T-helper 1 cell (primary cell): ENCODE data around the gene PEAK1.

ENCODE experiments used
- DNase-seq, 5 donors: peaks; one replicate each; pipeline ENCODE4 v3.0.0-alpha.2; 2012 to 2020

Gene PEAK1

DNA sequence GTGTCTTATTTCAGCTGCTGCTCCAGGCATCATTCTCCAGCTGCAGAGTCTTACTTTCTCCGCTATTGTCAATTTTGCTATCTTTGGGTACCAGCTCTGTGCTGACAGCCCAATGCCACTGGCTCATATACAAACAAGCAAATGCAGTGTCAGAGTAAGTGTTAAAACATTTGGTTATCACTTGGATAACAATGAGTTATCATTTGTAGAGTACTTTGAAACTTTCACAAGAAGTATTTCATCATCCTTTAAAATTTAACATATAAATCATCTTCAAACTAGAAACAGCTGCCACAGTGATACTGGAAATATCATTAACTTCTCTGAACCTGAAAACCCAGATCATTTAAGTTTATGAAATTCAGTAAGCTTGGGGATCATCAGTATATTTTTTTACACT, 362.8 kb downstream of the PEAK1 start:
- DNase-seq = no peak

GRCh38 chr15:77053709-77054108, 366.2 kb downstream of the PEAK1 start:
- DNase-seq = no peak

GRCh38 chr15:77052556-77052955, 367.3 kb downstream of the PEAK1 start:
- no peak for DNase-seq
